ENCODE measurements around the gene DCDC2B.
"Not testable (repeated sequence)": the region's sequence is repeated elsewhere in the genome, so short reads cannot be mapped to it uniquely, and the experiment has no call there.

Gene DCDC2B

DNA sequence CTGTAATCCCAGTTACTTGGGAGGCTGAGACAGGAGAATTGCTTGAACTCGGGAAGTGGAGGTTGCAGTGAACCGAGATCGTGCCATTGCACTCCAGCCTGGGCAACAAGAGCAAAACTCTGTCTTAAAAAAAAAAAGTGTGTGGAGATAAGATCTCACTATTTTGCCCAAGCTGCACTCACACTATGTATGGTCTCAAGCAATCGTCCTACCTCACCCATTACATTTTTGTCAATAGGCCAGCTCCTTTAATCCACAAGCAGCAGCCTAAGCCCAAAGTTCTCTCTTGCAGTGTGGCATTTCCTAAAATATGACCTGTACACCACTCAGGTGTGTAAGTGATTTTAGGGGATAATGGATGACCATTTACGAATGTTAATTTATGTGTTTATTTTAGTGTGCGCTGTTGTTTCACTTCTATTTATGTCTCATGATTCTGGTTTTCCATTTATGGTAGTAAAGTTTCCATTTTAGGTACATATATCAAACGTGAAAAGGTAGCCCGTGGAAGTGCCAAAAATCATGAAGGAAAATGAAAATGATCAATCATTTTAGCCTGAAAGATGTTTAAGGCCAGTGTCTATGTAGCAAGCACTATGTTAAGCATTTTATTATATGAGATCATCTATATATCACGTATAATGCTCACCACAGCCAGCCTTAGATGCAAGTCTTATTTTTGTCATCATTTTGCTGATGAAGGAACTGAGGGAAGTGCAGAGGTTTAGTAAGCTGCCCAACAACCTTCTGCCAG, 47.8 kb downstream of the DCDC2B start (continued):
- no peak for TF ChIP-seq ISL1 (CRISPR knock-in tag; IDR thresholded peaks at IDR 0.05)
- no peak for TF ChIP-seq ARNTL (CRISPR knock-in tag; IDR thresholded peaks at IDR 0.05; ENCODE audit: borderline replicate concordance, low read depth)
- TF ChIP-seq OSR1 (CRISPR knock-in tag; IDR thresholded peaks at IDR 0.05) = no peak

DNA sequence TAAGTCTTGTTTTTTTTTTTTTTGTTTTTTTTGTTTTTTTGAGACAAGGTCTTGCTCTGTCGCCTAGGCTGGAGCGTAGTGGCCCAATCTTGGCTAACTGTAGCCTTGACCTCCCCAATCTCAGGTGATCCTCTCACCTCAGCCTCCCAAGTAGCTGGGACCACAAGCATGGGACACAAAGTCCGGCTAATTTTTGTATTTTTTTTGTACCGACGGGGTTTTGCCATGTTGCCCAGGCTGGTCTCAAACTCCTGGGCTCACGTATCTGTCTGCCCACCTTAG, 48.3 kb downstream of the DCDC2B start:
- ATAC-seq = no peak

DNA sequence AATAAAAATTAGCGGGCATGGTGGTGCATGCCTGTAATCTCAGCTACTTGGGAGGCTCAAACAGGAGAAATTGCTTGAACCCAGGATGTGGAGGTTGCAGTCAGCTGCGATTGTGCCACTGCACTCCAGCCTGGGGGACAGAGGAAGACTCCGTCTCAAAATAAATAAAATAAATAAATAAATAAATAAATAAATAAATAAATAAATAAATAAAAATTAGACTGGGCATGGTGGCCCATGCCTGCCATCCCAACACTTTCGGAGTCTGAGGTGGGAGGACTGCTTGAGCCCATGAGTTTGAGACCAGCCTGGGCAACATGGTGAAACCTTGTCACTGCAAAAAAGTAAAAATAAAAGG, 54.3 kb downstream of the DCDC2B start:
- not testable (repeated sequence) for ATAC-seq

More for the DNA sequence above, 48.3 kb downstream of the DCDC2B start:
- no peak for TF ChIP-seq ZNF70 (CRISPR knock-in tag; IDR thresholded peaks at IDR 0.05)
- TF ChIP-seq OSR1 (CRISPR knock-in tag; IDR thresholded peaks at IDR 0.05) = no peak
- no peak for TF ChIP-seq ZNF8 (CRISPR knock-in tag; IDR thresholded peaks at IDR 0.05)
- TF ChIP-seq, protein P1, sequence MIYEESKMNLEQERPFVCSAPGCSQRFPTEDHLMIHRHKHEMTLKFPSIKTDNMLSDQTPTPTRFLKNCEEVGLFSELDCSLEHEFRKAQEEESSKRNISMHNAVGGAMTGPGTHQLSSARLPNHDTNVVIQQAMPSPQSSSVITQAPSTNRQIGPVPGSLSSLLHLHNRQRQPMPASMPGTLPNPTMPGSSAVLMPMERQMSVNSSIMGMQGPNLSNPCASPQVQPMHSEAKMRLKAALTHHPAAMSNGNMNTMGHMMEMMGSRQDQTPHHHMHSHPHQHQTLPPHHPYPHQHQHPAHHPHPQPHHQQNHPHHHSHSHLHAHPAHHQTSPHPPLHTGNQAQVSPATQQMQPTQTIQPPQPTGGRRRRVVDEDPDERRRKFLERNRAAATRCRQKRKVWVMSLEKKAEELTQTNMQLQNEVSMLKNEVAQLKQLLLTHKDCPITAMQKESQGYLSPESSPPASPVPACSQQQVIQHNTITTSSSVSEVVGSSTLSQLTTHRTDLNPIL (CRISPR knock-in tag; IDR thresholded peaks at IDR 0.05; ENCODE audit: low read depth) = no peak
- TF ChIP-seq, protein P2, sequence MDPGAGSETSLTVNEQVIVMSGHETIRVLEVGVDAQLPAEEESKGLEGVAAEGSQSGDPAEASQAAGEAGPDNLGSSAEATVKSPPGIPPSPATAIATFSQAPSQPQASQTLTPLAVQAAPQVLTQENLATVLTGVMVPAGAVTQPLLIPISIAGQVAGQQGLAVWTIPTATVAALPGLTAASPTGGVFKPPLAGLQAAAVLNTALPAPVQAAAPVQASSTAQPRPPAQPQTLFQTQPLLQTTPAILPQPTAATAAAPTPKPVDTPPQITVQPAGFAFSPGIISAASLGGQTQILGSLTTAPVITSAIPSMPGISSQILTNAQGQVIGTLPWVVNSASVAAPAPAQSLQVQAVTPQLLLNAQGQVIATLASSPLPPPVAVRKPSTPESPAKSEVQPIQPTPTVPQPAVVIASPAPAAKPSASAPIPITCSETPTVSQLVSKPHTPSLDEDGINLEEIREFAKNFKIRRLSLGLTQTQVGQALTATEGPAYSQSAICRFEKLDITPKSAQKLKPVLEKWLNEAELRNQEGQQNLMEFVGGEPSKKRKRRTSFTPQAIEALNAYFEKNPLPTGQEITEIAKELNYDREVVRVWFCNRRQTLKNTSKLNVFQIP (CRISPR knock-in tag; IDR thresholded peaks at IDR 0.05; ENCODE audit: borderline replicate concordance, low read depth) = no peak
- TF ChIP-seq, protein P3, sequence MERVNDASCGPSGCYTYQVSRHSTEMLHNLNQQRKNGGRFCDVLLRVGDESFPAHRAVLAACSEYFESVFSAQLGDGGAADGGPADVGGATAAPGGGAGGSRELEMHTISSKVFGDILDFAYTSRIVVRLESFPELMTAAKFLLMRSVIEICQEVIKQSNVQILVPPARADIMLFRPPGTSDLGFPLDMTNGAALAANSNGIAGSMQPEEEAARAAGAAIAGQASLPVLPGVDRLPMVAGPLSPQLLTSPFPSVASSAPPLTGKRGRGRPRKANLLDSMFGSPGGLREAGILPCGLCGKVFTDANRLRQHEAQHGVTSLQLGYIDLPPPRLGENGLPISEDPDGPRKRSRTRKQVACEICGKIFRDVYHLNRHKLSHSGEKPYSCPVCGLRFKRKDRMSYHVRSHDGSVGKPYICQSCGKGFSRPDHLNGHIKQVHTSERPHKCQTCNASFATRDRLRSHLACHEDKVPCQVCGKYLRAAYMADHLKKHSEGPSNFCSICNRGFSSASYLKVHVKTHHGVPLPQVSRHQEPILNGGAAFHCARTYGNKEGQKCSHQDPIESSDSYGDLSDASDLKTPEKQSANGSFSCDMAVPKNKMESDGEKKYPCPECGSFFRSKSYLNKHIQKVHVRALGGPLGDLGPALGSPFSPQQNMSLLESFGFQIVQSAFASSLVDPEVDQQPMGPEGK (CRISPR knock-in tag; IDR thresholded peaks at IDR 0.05; ENCODE audit: borderline replicate concordance) = no peak
- no peak for TF ChIP-seq CSDC2 (CRISPR knock-in tag; IDR thresholded peaks at IDR 0.05)
- TF ChIP-seq ARNTL (CRISPR knock-in tag; IDR thresholded peaks at IDR 0.05; ENCODE audit: borderline replicate concordance, low read depth) = no peak
- no peak for TF ChIP-seq ZNF565 (CRISPR knock-in tag; conservative IDR thresholded peaks at IDR 0.05; ENCODE audit: low read depth)
- TF ChIP-seq PPARA (CRISPR knock-in tag; IDR thresholded peaks at IDR 0.05; ENCODE audit: borderline replicate concordance) = no peak
- TF ChIP-seq, protein P4, sequence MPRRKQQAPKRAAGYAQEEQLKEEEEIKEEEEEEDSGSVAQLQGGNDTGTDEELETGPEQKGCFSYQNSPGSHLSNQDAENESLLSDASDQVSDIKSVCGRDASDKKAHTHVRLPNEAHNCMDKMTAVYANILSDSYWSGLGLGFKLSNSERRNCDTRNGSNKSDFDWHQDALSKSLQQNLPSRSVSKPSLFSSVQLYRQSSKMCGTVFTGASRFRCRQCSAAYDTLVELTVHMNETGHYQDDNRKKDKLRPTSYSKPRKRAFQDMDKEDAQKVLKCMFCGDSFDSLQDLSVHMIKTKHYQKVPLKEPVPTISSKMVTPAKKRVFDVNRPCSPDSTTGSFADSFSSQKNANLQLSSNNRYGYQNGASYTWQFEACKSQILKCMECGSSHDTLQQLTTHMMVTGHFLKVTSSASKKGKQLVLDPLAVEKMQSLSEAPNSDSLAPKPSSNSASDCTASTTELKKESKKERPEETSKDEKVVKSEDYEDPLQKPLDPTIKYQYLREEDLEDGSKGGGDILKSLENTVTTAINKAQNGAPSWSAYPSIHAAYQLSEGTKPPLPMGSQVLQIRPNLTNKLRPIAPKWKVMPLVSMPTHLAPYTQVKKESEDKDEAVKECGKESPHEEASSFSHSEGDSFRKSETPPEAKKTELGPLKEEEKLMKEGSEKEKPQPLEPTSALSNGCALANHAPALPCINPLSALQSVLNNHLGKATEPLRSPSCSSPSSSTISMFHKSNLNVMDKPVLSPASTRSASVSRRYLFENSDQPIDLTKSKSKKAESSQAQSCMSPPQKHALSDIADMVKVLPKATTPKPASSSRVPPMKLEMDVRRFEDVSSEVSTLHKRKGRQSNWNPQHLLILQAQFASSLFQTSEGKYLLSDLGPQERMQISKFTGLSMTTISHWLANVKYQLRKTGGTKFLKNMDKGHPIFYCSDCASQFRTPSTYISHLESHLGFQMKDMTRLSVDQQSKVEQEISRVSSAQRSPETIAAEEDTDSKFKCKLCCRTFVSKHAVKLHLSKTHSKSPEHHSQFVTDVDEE (CRISPR knock-in tag; IDR thresholded peaks at IDR 0.05) = no peak
- TF ChIP-seq ZFP30 (CRISPR knock-in tag; IDR thresholded peaks at IDR 0.05) = no peak

DNA sequence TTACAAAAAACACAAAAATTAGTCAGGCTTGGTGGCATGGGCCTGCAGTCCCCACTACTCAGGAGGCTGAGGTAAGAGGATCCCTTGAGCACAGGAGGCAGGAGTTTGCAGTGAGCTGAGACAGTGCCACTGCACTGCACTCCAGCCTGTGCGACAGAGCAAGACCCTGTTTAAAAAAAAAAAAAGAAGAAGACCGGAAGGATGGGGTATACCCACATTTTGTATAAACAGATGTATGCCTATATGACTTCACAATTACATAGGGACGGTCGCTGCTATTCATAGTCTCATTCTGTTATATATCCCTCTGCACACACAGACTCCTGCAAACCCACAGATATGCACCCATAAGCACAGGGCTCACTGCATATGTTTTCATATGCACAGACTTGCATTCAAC, 54.9 kb downstream of the DCDC2B start:
- TF ChIP-seq RARB (CRISPR knock-in tag; IDR thresholded peaks at IDR 0.05) (no peak), ZC3H10 (CRISPR knock-in tag; IDR thresholded peaks at IDR 0.05) (no peak), TOX (CRISPR knock-in tag; IDR thresholded peaks at IDR 0.05; ENCODE audit: borderline replicate concordance) (no peak), TCF4 (CRISPR knock-in tag; IDR thresholded peaks at IDR 0.05; ENCODE audit: borderline replicate concordance) (no peak), ZNF565 (CRISPR knock-in tag; conservative IDR thresholded peaks at IDR 0.05; ENCODE audit: low read depth) (no peak), BACH2 (CRISPR knock-in tag; IDR thresholded peaks at IDR 0.05; ENCODE audit: borderline replicate concordance) (no peak), ESRRG (CRISPR knock-in tag; IDR thresholded peaks at IDR 0.05) (no peak), PPARA (CRISPR knock-in tag; IDR thresholded peaks at IDR 0.05; ENCODE audit: borderline replicate concordance) (no peak), ISL1 (CRISPR knock-in tag; IDR thresholded peaks at IDR 0.05) (no peak), ZNF70 (CRISPR knock-in tag; IDR thresholded peaks at IDR 0.05) (no peak), ZFP3 (CRISPR knock-in tag; IDR thresholded peaks at IDR 0.05) (no peak), ZFP30 (CRISPR knock-in tag; IDR thresholded peaks at IDR 0.05) (no peak), OSR1 (CRISPR knock-in tag; IDR thresholded peaks at IDR 0.05) (no peak), SNAI2 (CRISPR knock-in tag; IDR thresholded peaks at IDR 0.05) (no peak)
- TF ChIP-seq, protein P4 (CRISPR knock-in tag; IDR thresholded peaks at IDR 0.05) = no peak
- TF ChIP-seq, protein P5, sequence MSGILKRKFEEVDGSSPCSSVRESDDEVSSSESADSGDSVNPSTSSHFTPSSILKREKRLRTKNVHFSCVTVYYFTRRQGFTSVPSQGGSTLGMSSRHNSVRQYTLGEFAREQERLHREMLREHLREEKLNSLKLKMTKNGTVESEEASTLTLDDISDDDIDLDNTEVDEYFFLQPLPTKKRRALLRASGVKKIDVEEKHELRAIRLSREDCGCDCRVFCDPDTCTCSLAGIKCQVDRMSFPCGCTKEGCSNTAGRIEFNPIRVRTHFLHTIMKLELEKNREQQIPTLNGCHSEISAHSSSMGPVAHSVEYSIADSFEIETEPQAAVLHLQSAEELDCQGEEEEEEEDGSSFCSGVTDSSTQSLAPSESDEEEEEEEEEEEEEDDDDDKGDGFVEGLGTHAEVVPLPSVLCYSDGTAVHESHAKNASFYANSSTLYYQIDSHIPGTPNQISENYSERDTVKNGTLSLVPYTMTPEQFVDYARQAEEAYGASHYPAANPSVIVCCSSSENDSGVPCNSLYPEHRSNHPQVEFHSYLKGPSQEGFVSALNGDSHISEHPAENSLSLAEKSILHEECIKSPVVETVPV (CRISPR knock-in tag; IDR thresholded peaks at IDR 0.05) = no peak
- TF ChIP-seq, protein P2 (CRISPR knock-in tag; IDR thresholded peaks at IDR 0.05; ENCODE audit: borderline replicate concordance, low read depth) = no peak
- no peak for ATAC-seq
